HCT116 (cell line): ENCODE results near the gene STK32C.

Experiments
- CTCF ChIP-seq, 3 experiments: fragments of 200-600 bp in 1 of 3; sonication (generic) in 1 of 3; IDR thresholded peaks in 2 of 3; conservative IDR thresholded peaks in 1 of 3; 2 replicates each; pipeline ENCODE4 v1.5.1; 2012 to 2017; ENCODE audit warnings: low read depth in 2 of 3, low read length in 2 of 3, antibody characterized with exemption in 1 of 3, borderline replicate concordance in 1 of 3, control low read depth in 1 of 3, mild to moderate bottlenecking in 1 of 3, mixed read lengths in 1 of 3, mixed run types in 1 of 3, moderate library complexity in 1 of 3; ENCODE audit not compliant: insufficient read depth in 1 of 3
- POLR2A ChIP-seq: IDR thresholded peaks from 2 replicates; pipeline ENCODE4 v1.7.0; 2011; ENCODE audit warnings: borderline replicate concordance; ENCODE audit not compliant: insufficient read depth, insufficient read length; ENCODE audit errors: extremely low read depth
- RAD21 ChIP-seq: IDR thresholded peaks from 2 replicates; pipeline ENCODE4 v1.6.1; 2012; ENCODE audit warnings: low read depth, mild to moderate bottlenecking
- REST ChIP-seq: IDR thresholded peaks from 2 replicates; pipeline ENCODE4 v1.6.1; 2012; ENCODE audit warnings: low read depth
- ZNF274 ChIP-seq: fragments of 200-500 bp; sonication (Bioruptor generic); IDR thresholded peaks from 2 replicates; pipeline ENCODE4 v1.6.1; 2014; ENCODE audit warnings: mild to moderate bottlenecking, low read depth, low read length, inconsistent platforms

GRCh38 chr10:132313305-132313704, 5.6 kb upstream of the STK32C start:
- TF ChIP-seq CTCF (IDR thresholded peaks at IDR 0.05 in 2 of 3, conservative IDR thresholded peaks at IDR 0.05 in 1 of 3; ENCODE audit: borderline replicate concordance in 1 of 3, insufficient read depth in 1 of 3, low read depth in 2 of 3, low read length in 2 of 3), result no peak
- TF ChIP-seq POLR2A, result no peak
- no peak for TF ChIP-seq REST
- TF ChIP-seq ZNF274, result no peak
- TF ChIP-seq RAD21, result no peak
